HG03378 (cell line): ENCODE measurements around the gene CACNA1F.

Source experiments
- ATAC-seq: cut with Tn5 transposase; IDR thresholded peaks from one replicate; pipeline ENCODE4 v1.9.1; 2021; ENCODE audit warnings: mild to moderate bottlenecking, moderate library complexity; ENCODE audit not compliant: unreplicated experiment

The CACNA1F gene

GRCh38 chrX:49155900-49156837, 77.0 kb downstream of the CACNA1F start:
- ATAC-seq = peak; percentile 67

- peak; percentile 8 for ATAC-seq
Observed at GRCh38 chrX:49155243-49155899, 77.8 kb downstream of the CACNA1F start.
